RWPE2 (cell line): ENCODE results near the gene PTPRM.

Experiments
- ATAC-seq: fragments of 200-7000 bp; cut with Tn5 transposase; 3 replicates; pipeline ENCODE4 v1.9.1; 2021; ENCODE audit warnings: low read depth
- DNase-seq: peaks from one replicate; pipeline ENCODE4 v3.0.0-alpha.2; 2020; ENCODE audit warnings: low spot score
- H3K27ac ChIP-seq: fragments of 450-650 bp; 2 replicates; pipeline ENCODE4 v1.5.1; 2017; ENCODE audit warnings: mild to moderate bottlenecking; ENCODE audit not compliant: poor library complexity, severe bottlenecking
- H3K27me3 ChIP-seq: fragments of 250-450 bp; sonication (Bioruptor Pico); 2 replicates; pipeline ENCODE4 v1.5.1; 2021; ENCODE audit warnings: mild to moderate bottlenecking, moderate library complexity; ENCODE audit not compliant: insufficient read depth, poor library complexity, severe bottlenecking
- H3K36me3 ChIP-seq: fragments of 250-450 bp; sonication (Bioruptor Pico); 2 replicates; pipeline ENCODE4 v1.5.1; 2020; ENCODE audit warnings: low read depth, mild to moderate bottlenecking, moderate library complexity
- H3K4me1 ChIP-seq: fragments of 250-450 bp; sonication (Bioruptor Pico); 2 replicates; pipeline ENCODE4 v1.5.1; 2021; ENCODE audit warnings: mild to moderate bottlenecking, moderate library complexity; ENCODE audit not compliant: insufficient read depth, poor library complexity, severe bottlenecking
- H3K4me3 ChIP-seq: fragments of 250-450 bp; sonication (Bioruptor Pico); 2 replicates; pipeline ENCODE4 v1.5.1; 2021; ENCODE audit warnings: mild to moderate bottlenecking, moderate library complexity; ENCODE audit not compliant: severe bottlenecking
- H3K9me3 ChIP-seq: fragments of 250-450 bp; sonication (Bioruptor Pico); 2 replicates; pipeline ENCODE4 v1.5.1; 2021; ENCODE audit warnings: mild to moderate bottlenecking, moderate library complexity; ENCODE audit not compliant: severe bottlenecking
- CTCF ChIP-seq: fragments of 450-650 bp; IDR thresholded peaks from one replicate; pipeline ENCODE4 v1.5.1; 2017; ENCODE audit warnings: mild to moderate bottlenecking, moderate library complexity; ENCODE audit not compliant: poor library complexity, severe bottlenecking

Gene PTPRM

GRCh38 chr18:7600528-7601245, 33.6 kb downstream of the PTPRM start:
- Histone ChIP-seq H3K36me3 (no peaks in the 10 kb centered on the region), H3K27ac (no peak overlapping the region), H3K9me3 (no peaks in the 10 kb centered on the region), H3K27me3 (no peaks in the 10 kb centered on the region), H3K4me1 (no peaks in the 10 kb centered on the region), H3K4me3 (no peak overlapping the region)
- no peak for DNase-seq
- no peak for ATAC-seq
- no peak for TF ChIP-seq CTCF

GRCh38 chr18:7601246-7601615, 34.1 kb downstream of the PTPRM start:
- no peaks in the 10 kb centered on the region for H3K36me3 ChIP-seq
- no peak for TF ChIP-seq CTCF
- DNase-seq (no peak), ATAC-seq (peak; percentile 67)
- H3K4me1 ChIP-seq: no peaks in the 10 kb centered on the region
- no peaks in the 10 kb centered on the region for H3K9me3 ChIP-seq
- H3K27ac ChIP-seq: no peak overlapping the region
- H3K27me3 ChIP-seq: no peaks in the 10 kb centered on the region
- no peak overlapping the region for H3K4me3 ChIP-seq

DNA sequence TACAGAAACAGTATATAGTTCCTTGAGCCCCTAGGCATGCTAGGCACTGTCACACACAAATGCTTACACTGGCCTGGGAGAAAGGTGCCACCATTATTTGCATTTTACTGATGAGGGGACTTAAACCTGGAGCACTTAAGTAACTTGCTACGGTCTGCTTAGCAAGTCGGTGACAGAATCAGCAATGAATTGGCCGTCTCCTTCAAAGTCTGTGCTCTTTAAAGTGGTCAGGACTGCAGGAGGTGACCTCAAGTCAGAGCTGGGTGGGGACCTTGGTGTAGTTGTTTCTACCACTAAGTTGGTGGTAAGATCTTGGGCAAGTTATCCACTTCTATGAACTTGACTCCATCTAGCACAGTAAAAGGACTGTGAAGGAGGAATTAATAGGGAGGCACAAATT, 34.8 kb downstream of the PTPRM start:
- Histone ChIP-seq H3K36me3 (no peaks in the 10 kb centered on the region), H3K4me3 (no peak overlapping the region), H3K4me1 (no peaks in the 10 kb centered on the region), H3K27ac (no peak overlapping the region), H3K9me3 (no peaks in the 10 kb centered on the region), H3K27me3 (no peaks in the 10 kb centered on the region)
- DNase-seq (no peak), ATAC-seq (no peak)
- no peak for TF ChIP-seq CTCF

DNA sequence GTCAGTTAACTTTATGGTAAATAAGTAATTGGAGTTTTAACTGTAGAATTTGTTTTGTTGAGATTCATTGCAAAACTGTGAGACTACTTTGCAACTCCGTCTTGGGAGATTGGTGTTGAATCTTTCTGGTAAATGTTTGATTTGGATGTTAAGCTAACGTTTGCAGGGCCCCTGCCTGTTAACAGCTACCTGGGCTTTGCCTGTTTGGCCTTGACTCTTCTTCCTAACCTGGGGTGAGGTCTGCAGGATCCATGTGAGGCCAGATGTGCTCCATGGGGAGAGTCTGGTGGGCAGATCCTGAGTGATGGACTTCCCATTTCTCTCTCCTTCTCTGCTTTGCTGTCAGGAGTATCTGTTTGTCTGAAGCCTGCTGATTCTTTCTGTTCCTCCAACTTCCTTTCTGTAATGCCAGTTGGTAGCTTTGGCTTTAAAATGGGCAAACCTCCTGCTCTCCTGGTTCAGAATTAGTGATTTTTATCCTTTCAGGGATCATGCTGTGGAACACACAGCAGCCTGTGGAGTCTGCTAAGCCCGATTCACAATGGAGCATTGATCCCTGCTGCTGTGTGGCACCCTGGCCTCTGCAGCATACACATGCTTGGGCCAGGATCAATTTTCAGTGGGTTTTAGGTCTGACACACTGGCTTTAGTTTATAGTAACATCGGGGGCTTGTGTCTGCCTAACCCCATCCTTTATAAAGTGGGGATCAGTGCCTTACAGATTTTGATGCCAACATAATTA, 36.3 kb downstream of the PTPRM start:
- Histone ChIP-seq H3K36me3 (no peaks in the 10 kb centered on the region), H3K27me3 (no peaks in the 10 kb centered on the region), H3K4me3 (no peak overlapping the region), H3K4me1 (no peaks in the 10 kb centered on the region), H3K9me3 (no peaks in the 10 kb centered on the region), H3K27ac (no peak overlapping the region)
- TF ChIP-seq CTCF: no peak
- ATAC-seq (no peak), DNase-seq (no peak)

DNA sequence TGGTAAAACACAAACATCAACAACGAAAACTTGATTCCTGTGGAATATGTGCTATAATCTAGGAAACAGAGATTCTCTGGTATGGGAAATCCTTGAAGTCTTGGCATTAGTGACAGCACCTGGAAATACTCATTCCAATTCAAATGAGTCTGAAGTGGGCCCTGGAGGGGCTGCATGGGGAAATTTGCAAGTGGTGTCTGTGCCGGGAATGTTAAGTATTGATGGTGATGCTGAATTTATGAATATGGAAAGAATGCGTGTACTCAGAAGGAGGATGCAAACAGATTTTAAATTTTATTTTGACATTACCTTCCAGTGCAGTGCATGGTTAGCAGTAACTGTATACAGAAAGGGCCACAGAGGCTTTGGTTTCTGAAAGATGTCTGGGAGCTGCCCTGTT, 37.2 kb downstream of the PTPRM start:
- H3K27me3 ChIP-seq: no peaks in the 10 kb centered on the region
- no peak overlapping the region for H3K27ac ChIP-seq
- no peak for TF ChIP-seq CTCF
- no peaks in the 10 kb centered on the region for H3K9me3 ChIP-seq
- H3K4me1 ChIP-seq: no peaks in the 10 kb centered on the region
- H3K36me3 ChIP-seq: no peaks in the 10 kb centered on the region
- H3K4me3 ChIP-seq: no peak overlapping the region
- DNase-seq: no peak
- ATAC-seq: no peak
